ENCODE data around the gene OIT3.

GRCh38 chr10:72981882-72982529 is 88.5 kb downstream of the OIT3 start:
- TF ChIP-seq POLR2A (IDR thresholded peaks at IDR 0.05) (no peak), POLR2AphosphoS5 (IDR thresholded peaks at IDR 0.05) (no peak), CTCF (IDR thresholded peaks at IDR 0.05) (no peak)
